Measurements from ENCODE around the gene GATAD2A.
"Not testable (repeated sequence)": the region's sequence is repeated elsewhere in the genome, so short reads cannot be mapped to it uniquely, and the experiment has no call there.

Gene GATAD2A

GRCh38 chr19:19382118-19382517 lies 23.4 kb upstream of the GATAD2A start:
- Mint-ChIP-seq H3K9me3 (no peaks in the 10 kb centered on the region), H3K4me1 (ENCODE audit: low read depth) (peaks cover 16% of the 10 kb centered on the region), H3K4me3 (no peak overlapping the region), H3K27me3 (ENCODE audit: low read depth) (no peaks in the 10 kb centered on the region), H3K36me3 (ENCODE audit: low read depth) (peaks cover 2% of the 10 kb centered on the region), H3K27ac (peak overlapping the region; percentile 26)
- DNase-seq (ENCODE audit: low spot score): no peak

GRCh38 chr19:19384486-19384885 lies 21.0 kb upstream of the GATAD2A start:
- Mint-ChIP-seq H3K9me3 (no peaks in the 10 kb centered on the region), H3K4me1 (ENCODE audit: low read depth) (peaks cover 39% of the 10 kb centered on the region), H3K36me3 (ENCODE audit: low read depth) (peaks cover 15% of the 10 kb centered on the region), H3K27ac (no peak overlapping the region), H3K4me3 (peak overlapping the region; percentile 71), H3K27me3 (ENCODE audit: low read depth) (no peaks in the 10 kb centered on the region)
- DNase-seq (ENCODE audit: low spot score): no peak

- DNase-seq (ENCODE audit: low spot score): peak; percentile 100
- no peaks in the 10 kb centered on the region for H3K27me3 Mint-ChIP-seq (ENCODE audit: low read depth)
- H3K36me3 Mint-ChIP-seq (ENCODE audit: low read depth): peaks cover 15% of the 10 kb centered on the region
- no peaks in the 10 kb centered on the region for H3K9me3 Mint-ChIP-seq
- peaks cover 44% of the 10 kb centered on the region for H3K4me1 Mint-ChIP-seq (ENCODE audit: low read depth)
- peak overlapping the region; percentile 90 for H3K27ac Mint-ChIP-seq
- H3K4me3 Mint-ChIP-seq: peak overlapping the region; percentile 82
These were observed 20.2 kb upstream of the GATAD2A start for GRCh38 chr19:19385131-19385895.

- Mint-ChIP-seq H3K27ac (peak overlapping the region; percentile 93), H3K36me3 (ENCODE audit: low read depth) (peaks cover 20% of the 10 kb centered on the region), H3K4me3 (peak overlapping the region; percentile 96), H3K27me3 (ENCODE audit: low read depth) (no peaks in the 10 kb centered on the region), H3K9me3 (no peaks in the 10 kb centered on the region), H3K4me1 (ENCODE audit: low read depth) (peaks cover 48% of the 10 kb centered on the region)
- no peak for DNase-seq (ENCODE audit: low spot score)
These were observed 19.3 kb upstream of the GATAD2A start for GRCh38 chr19:19385896-19386869.

GRCh38 chr19:19387108-19387507 lies 18.4 kb upstream of the GATAD2A start:
- H3K36me3 Mint-ChIP-seq (ENCODE audit: low read depth): peaks cover 20% of the 10 kb centered on the region
- no peaks in the 10 kb centered on the region for H3K9me3 Mint-ChIP-seq
- H3K27ac Mint-ChIP-seq: peak overlapping the region; percentile 93
- peaks cover 48% of the 10 kb centered on the region for H3K4me1 Mint-ChIP-seq (ENCODE audit: low read depth)
- H3K4me3 Mint-ChIP-seq: peak overlapping the region; percentile 96
- no peaks in the 10 kb centered on the region for H3K27me3 Mint-ChIP-seq (ENCODE audit: low read depth)
- no peak for DNase-seq (ENCODE audit: low spot score)

GRCh38 chr19:19388568-19389555 lies 16.6 kb upstream of the GATAD2A start:
- peaks cover 50% of the 10 kb centered on the region for H3K4me1 Mint-ChIP-seq (ENCODE audit: low read depth)
- peak overlapping the region; percentile 96 for H3K4me3 Mint-ChIP-seq
- H3K27ac Mint-ChIP-seq: peak overlapping the region; percentile 13
- no peaks in the 10 kb centered on the region for H3K27me3 Mint-ChIP-seq (ENCODE audit: low read depth)
- H3K36me3 Mint-ChIP-seq (ENCODE audit: low read depth): peaks cover 20% of the 10 kb centered on the region
- H3K9me3 Mint-ChIP-seq: no peaks in the 10 kb centered on the region
- no peak for DNase-seq (ENCODE audit: low spot score)

- H3K27me3 Mint-ChIP-seq (ENCODE audit: low read depth); H3K9me3 Mint-ChIP-seq; DNase-seq (ENCODE audit: low spot score): not testable (repeated sequence)
- Mint-ChIP-seq H3K27ac (peak overlapping the region; percentile 22), H3K4me3 (peak overlapping the region; percentile 28), H3K4me1 (ENCODE audit: low read depth) (peaks cover 55% of the 10 kb centered on the region), H3K36me3 (ENCODE audit: low read depth) (peaks cover 20% of the 10 kb centered on the region)
These were observed 15.8 kb upstream of the GATAD2A start for GRCh38 chr19:19389683-19390082.

GRCh38 chr19:19394333-19394732 lies 11.1 kb upstream of the GATAD2A start:
- not testable (repeated sequence) for H3K9me3 Mint-ChIP-seq; H3K36me3 Mint-ChIP-seq (ENCODE audit: low read depth); H3K27me3 Mint-ChIP-seq (ENCODE audit: low read depth); DNase-seq (ENCODE audit: low spot score)
- Mint-ChIP-seq H3K4me3 (peak overlapping the region; percentile 40), H3K4me1 (ENCODE audit: low read depth) (peaks cover 32% of the 10 kb centered on the region), H3K27ac (peak overlapping the region; percentile 50)

- Mint-ChIP-seq H3K36me3 (ENCODE audit: low read depth) (peaks cover 2% of the 10 kb centered on the region), H3K9me3 (no peaks in the 10 kb centered on the region), H3K27me3 (ENCODE audit: low read depth) (no peaks in the 10 kb centered on the region), H3K4me1 (ENCODE audit: low read depth) (peaks cover 27% of the 10 kb centered on the region), H3K27ac (no peak overlapping the region), H3K4me3 (no peak overlapping the region)
- DNase-seq (ENCODE audit: low spot score): no peak
These were observed 5.6 kb upstream of the GATAD2A start for GRCh38 chr19:19399733-19400433.

- DNase-seq (ENCODE audit: low spot score): no peak
- Mint-ChIP-seq H3K27ac (no peak overlapping the region), H3K27me3 (ENCODE audit: low read depth) (no peaks in the 10 kb centered on the region), H3K4me1 (ENCODE audit: low read depth) (peaks cover 39% of the 10 kb centered on the region), H3K4me3 (no peak overlapping the region), H3K9me3 (no peaks in the 10 kb centered on the region), H3K36me3 (ENCODE audit: low read depth) (peaks cover 2% of the 10 kb centered on the region)
These were observed 2.7 kb upstream of the GATAD2A start for GRCh38 chr19:19402656-19403372.

- H3K27me3 Mint-ChIP-seq (ENCODE audit: low read depth): no peaks in the 10 kb centered on the region
These were observed 2.0 kb upstream of the GATAD2A start for GRCh38 chr19:19403373-19403901.

More at GRCh38 chr19:19403373-19403901, 2.0 kb upstream of the GATAD2A start:
- H3K27ac Mint-ChIP-seq: no peak overlapping the region
- H3K4me3 Mint-ChIP-seq: peak overlapping the region; percentile 34
- no peak for DNase-seq (ENCODE audit: low spot score)
- H3K36me3 Mint-ChIP-seq (ENCODE audit: low read depth): peaks cover 2% of the 10 kb centered on the region
- no peaks in the 10 kb centered on the region for H3K9me3 Mint-ChIP-seq
- H3K4me1 Mint-ChIP-seq (ENCODE audit: low read depth): peaks cover 41% of the 10 kb centered on the region

Data from T-helper 2 cell treated with Interferon-gamma antibody and Interleukin-4, amounts not matched to agents 5 μg/mL and 100 μg/mL, for 36 hours (primary cell).